ENCODE measurements around the gene GSK3B. TPM values are rescaled to one million over a fixed set of nuclear protein-coding genes. Genes with fewer than 3 reads are reported as not detected.

The GSK3B gene
- total RNA-seq, 2 donors from 2014 or later, result 28.7 to 39.3 TPM

DNA sequence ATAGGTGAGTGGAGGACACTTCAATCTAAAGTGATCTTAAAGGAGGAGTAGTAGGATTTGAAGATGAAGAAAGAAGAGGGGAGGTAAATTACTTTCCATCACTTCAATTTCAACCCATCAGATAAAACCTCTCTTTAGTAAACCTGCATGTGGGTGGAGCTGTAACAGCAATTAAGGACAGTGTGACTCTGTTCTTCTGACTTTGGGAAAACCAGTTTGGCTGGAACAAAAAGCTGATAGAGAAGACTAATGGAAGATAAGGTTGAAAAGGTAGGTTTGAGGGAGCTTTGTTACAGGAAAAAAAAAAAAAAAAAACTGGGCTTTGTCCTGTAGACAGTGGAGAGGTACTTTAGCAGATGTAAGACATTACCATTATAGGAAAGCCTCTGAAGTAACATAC is 4.5 kb upstream of the GSK3B start:
- Histone ChIP-seq H3K9me3 (no peaks in the 10 kb centered on the region), H3K27me3 (replicated peaks; ENCODE audit: insufficient read depth) (no peaks in the 10 kb centered on the region), H3K4me1 (ENCODE audit: control insufficient read depth in 1 of 2, low read depth in 2 of 2) (peaks cover 6 to 17% of the 10 kb centered on the region in 2 donors), H3K27ac (no peak overlapping the region), H3K36me3 (no peaks in the 10 kb centered on the region), H3K4me3 (no peak overlapping the region)
- no peak for DNase-seq (ENCODE audit: low spot score)
- TF ChIP-seq, protein P1, sequence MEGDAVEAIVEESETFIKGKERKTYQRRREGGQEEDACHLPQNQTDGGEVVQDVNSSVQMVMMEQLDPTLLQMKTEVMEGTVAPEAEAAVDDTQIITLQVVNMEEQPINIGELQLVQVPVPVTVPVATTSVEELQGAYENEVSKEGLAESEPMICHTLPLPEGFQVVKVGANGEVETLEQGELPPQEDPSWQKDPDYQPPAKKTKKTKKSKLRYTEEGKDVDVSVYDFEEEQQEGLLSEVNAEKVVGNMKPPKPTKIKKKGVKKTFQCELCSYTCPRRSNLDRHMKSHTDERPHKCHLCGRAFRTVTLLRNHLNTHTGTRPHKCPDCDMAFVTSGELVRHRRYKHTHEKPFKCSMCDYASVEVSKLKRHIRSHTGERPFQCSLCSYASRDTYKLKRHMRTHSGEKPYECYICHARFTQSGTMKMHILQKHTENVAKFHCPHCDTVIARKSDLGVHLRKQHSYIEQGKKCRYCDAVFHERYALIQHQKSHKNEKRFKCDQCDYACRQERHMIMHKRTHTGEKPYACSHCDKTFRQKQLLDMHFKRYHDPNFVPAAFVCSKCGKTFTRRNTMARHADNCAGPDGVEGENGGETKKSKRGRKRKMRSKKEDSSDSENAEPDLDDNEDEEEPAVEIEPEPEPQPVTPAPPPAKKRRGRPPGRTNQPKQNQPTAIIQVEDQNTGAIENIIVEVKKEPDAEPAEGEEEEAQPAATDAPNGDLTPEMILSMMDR (IDR thresholded peaks at IDR 0.05), result no peak
- no peak for ATAC-seq (ENCODE audit: insufficient number of reproducible peaks, low FRiP score, low read depth)

GRCh38 chr3:120095979-120096426 is 1.8 kb upstream of the GSK3B start:
- DNase-seq (ENCODE audit: low spot score) (no peak), ATAC-seq (ENCODE audit: insufficient number of reproducible peaks, low FRiP score, low read depth) (no peak)
- Histone ChIP-seq H3K9me3 (no peaks in the 10 kb centered on the region), H3K4me3 (peak overlapping the region; percentile 90), H3K36me3 (no peaks in the 10 kb centered on the region), H3K4me1 (ENCODE audit: control insufficient read depth in 1 of 2, low read depth in 2 of 2) (peaks cover 11 to 22% of the 10 kb centered on the region in 2 donors), H3K27ac (peak overlapping the region; percentile 98 to 99), H3K27me3 (replicated peaks; ENCODE audit: insufficient read depth) (no peaks in the 10 kb centered on the region)
- TF ChIP-seq, protein P1 (IDR thresholded peaks at IDR 0.05), result no peak

- Histone ChIP-seq H3K9me3 (no peaks in the 10 kb centered on the region), H3K27ac (peak overlapping the region; percentile 98 to 99)
- DNase-seq (ENCODE audit: low spot score), result peak; percentile 39
Measured at GRCh38 chr3:120095226-120095978, 1.2 kb upstream of the GSK3B start.

DNA sequence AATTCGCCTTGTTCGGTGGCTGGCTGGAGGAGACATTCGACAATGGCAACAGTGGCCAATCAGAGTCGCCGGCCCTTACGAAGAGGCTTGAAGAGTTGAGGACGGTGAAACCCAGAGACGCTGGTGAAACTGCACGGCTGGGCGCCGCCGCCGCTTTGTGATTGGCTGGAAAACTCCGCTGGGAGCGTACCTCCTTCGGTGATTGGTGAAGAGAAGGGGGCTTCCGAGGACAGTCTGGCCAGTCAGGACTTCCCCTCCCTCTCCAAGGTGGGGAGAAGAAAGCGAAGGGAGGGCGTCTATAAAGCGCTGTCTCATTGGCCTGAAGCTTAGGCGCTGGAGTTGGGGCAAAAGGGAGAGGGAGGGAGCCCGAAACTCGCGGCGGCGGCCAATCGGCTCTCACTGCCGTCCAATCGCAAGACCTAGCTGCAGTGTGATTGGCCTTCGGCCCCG is 554 bp upstream of the GSK3B start:
- Histone ChIP-seq H3K36me3 (no peaks in the 10 kb centered on the region), H3K9me3 (no peaks in the 10 kb centered on the region), H3K27me3 (replicated peaks; ENCODE audit: insufficient read depth) (no peaks in the 10 kb centered on the region), H3K27ac (peak overlapping the region; percentile 98 to 99), H3K4me3 (peak overlapping the region; percentile 90), H3K4me1 (ENCODE audit: control insufficient read depth in 1 of 2, low read depth in 2 of 2) (peaks cover 15 to 32% of the 10 kb centered on the region in 2 donors)
- ATAC-seq (ENCODE audit: insufficient number of reproducible peaks, low FRiP score, low read depth) (peak; percentile 94), DNase-seq (ENCODE audit: low spot score) (peak; percentile 99)
- TF ChIP-seq, protein P1 (IDR thresholded peaks at IDR 0.05), result no peak

More at GRCh38 chr3:120095226-120095978, 1.2 kb upstream of the GSK3B start:
- Histone ChIP-seq H3K4me1 (ENCODE audit: control insufficient read depth in 1 of 2, low read depth in 2 of 2) (peaks cover 11 to 28% of the 10 kb centered on the region in 2 donors), H3K4me3 (peak overlapping the region; percentile 90), H3K36me3 (no peaks in the 10 kb centered on the region), H3K27me3 (replicated peaks; ENCODE audit: insufficient read depth) (no peaks in the 10 kb centered on the region)
- TF ChIP-seq, protein P1 (IDR thresholded peaks at IDR 0.05), result no peak
- peak; percentile 37 for ATAC-seq (ENCODE audit: insufficient number of reproducible peaks, low FRiP score, low read depth)

GRCh38 chr3:120093119-120093910 is 932 bp downstream of the GSK3B start:
- ATAC-seq (ENCODE audit: insufficient number of reproducible peaks, low FRiP score, low read depth) (no peak), DNase-seq (ENCODE audit: low spot score) (no peak)
- Histone ChIP-seq H3K27ac (peak overlapping the region; percentile 98 to 99), H3K9me3 (no peaks in the 10 kb centered on the region), H3K36me3 (no peaks in the 10 kb centered on the region), H3K4me1 (ENCODE audit: control insufficient read depth in 1 of 2, low read depth in 2 of 2) (peaks cover 21 to 43% of the 10 kb centered on the region in 2 donors), H3K4me3 (peak overlapping the region; percentile 90), H3K27me3 (replicated peaks; ENCODE audit: insufficient read depth) (no peaks in the 10 kb centered on the region)
- TF ChIP-seq, protein P1 (IDR thresholded peaks at IDR 0.05), result no peak

All from thoracic aorta (tissue), 2 donors.